ENCODE data around the gene CGB1.
"Not testable (repeated sequence)": the region's sequence is repeated elsewhere in the genome, so short reads cannot be mapped to it uniquely, and the experiment has no call there.

CGB1 gene

GRCh38 chr19:49036815-49037214 is at the start of gene CGB1:
TSS of gene CGB1 (minus strand) at chr19:49036895. CDS start at chr19:49036711, 184 bp downstream.
- not testable (repeated sequence) for H3K4me3 ChIP-seq (ENCODE audit: low read length); H3K27me3 ChIP-seq (ENCODE audit: insufficient read depth, low read length); H3K9me3 ChIP-seq (ENCODE audit: insufficient read depth, low read depth, low read length); H3K27ac ChIP-seq (ENCODE audit: low read length); H3K36me3 ChIP-seq (ENCODE audit: insufficient read depth, low read depth, low read length); H3K4me1 ChIP-seq (ENCODE audit: insufficient read depth, low read length); H3K9ac ChIP-seq (ENCODE audit: low read depth, low read length)

GRCh38 chr19:49086296-49086695 is 49.6 kb upstream of the CGB1 start:
- Histone ChIP-seq H3K4me1 (ENCODE audit: insufficient read depth, low read length) (no peaks in the 10 kb centered on the region), H3K27me3 (ENCODE audit: insufficient read depth, low read length) (no peaks in the 10 kb centered on the region), H3K36me3 (ENCODE audit: insufficient read depth, low read depth, low read length) (peaks cover 49% of the 10 kb centered on the region), H3K27ac (ENCODE audit: low read length) (peak overlapping the region; percentile 16), H3K9me3 (ENCODE audit: insufficient read depth, low read depth, low read length) (no peaks in the 10 kb centered on the region), H3K4me3 (ENCODE audit: low read length) (peak overlapping the region; percentile 84), H3K9ac (ENCODE audit: low read depth, low read length) (peak overlapping the region; percentile 85)

DNA sequence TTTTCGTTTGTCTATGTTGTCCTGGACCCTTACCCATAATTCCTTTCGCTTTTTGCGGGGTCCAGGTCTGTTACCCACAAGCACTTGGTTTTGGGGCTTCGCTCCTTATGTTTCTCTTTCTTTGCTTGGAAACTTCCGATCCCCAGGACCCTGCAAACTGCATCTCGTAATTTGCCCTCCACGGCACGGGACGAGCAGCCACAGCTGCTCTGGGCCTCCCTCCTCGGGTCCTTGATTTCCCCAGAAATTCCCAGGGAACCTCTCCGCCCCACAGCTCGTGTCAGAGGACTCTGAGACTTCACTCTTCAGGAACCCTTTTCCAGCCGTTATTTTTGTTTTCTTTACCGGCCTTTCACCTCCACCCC is 49.2 kb upstream of the CGB1 start:
- no peaks in the 10 kb centered on the region for H3K9me3 ChIP-seq (ENCODE audit: insufficient read depth, low read depth, low read length)
- H3K27me3 ChIP-seq (ENCODE audit: insufficient read depth, low read length), result no peaks in the 10 kb centered on the region
- H3K9ac ChIP-seq (ENCODE audit: low read depth, low read length), result peak overlapping the region; percentile 85
- H3K4me1 ChIP-seq (ENCODE audit: insufficient read depth, low read length), result no peaks in the 10 kb centered on the region
- peak overlapping the region; percentile 84 for H3K4me3 ChIP-seq (ENCODE audit: low read length)
- peak overlapping the region; percentile 68 for H3K27ac ChIP-seq (ENCODE audit: low read length)
- H3K36me3 ChIP-seq (ENCODE audit: insufficient read depth, low read depth, low read length), result peaks cover 44% of the 10 kb centered on the region

DNA sequence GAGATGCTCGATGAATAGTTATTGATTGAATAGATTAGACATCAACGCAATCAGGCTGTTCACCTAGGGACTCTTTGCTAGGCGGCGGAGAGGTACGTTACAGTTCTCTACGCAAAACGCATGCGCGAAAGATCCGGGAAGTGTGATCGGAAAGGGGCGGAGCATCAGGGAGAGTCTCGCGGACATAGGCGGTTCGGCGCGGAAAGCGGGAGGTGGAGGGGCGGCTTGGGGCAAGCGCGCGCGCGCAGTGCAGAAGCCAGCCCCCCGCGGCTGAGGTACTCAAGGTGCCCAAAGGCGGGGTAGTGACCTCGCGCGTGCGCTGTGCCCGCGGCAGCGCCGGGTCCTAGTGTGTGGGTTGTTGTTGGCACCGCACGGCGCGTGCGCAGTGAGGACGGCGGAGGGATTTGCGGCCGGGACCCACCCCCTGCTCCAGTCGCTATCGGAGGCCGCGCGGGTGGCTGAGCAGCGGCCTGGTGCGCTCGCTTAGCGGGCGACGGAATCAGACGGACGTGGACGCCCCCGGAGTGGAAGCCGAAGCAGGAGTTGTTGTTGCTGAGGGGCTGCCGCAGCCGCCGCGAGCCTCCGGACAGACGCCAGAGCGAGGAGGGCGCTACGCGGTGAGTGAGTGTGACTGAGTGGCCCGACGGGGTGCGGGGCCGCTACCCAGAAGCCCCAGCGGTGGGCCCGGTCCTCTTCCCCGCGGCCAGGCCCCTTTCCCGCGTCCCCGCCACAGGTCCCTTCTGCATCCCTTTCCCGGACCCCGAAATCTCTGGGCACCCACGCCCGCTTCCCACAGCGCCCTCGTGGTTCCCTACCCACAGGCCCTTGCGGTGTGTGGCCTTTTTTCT is 48.5 kb upstream of the CGB1 start, which contains the start of gene SNRNP70:
Gene SNRNP70 (plus strand): TSS at position 432 of the 848 bp plus-strand sequence. CDS start 964 bp downstream, outside the sequence.
- no peaks in the 10 kb centered on the region for H3K4me1 ChIP-seq (ENCODE audit: insufficient read depth, low read length)
- H3K27ac ChIP-seq (ENCODE audit: low read length), result peak within 1 kb of the TSS; percentile 68
- no peaks in the 10 kb centered on the region for H3K9me3 ChIP-seq (ENCODE audit: insufficient read depth, low read depth, low read length)
- H3K36me3 ChIP-seq (ENCODE audit: insufficient read depth, low read depth, low read length), result peaks cover 38% of the 10 kb centered on the region
- peak within 1 kb of the TSS; percentile 84 for H3K4me3 ChIP-seq (ENCODE audit: low read length)
- no peaks in the 10 kb centered on the region for H3K27me3 ChIP-seq (ENCODE audit: insufficient read depth, low read length)
- peak within 1 kb of the TSS; percentile 85 for H3K9ac ChIP-seq (ENCODE audit: low read depth, low read length)

GRCh38 chr19:49084206-49085019 is 47.7 kb upstream of the CGB1 start:
- Histone ChIP-seq H3K4me1 (ENCODE audit: insufficient read depth, low read length) (no peaks in the 10 kb centered on the region), H3K9ac (ENCODE audit: low read depth, low read length) (peak overlapping the region; percentile 85; the same call in 1 of the 2 replicates), H3K27ac (ENCODE audit: low read length) (no peak overlapping the region), H3K27me3 (ENCODE audit: insufficient read depth, low read length) (no peaks in the 10 kb centered on the region), H3K9me3 (ENCODE audit: insufficient read depth, low read depth, low read length) (no peaks in the 10 kb centered on the region), H3K36me3 (ENCODE audit: insufficient read depth, low read depth, low read length) (peaks cover 30% of the 10 kb centered on the region), H3K4me3 (ENCODE audit: low read length) (peak overlapping the region; percentile 84)

GRCh38 chr19:49081273-49081672 is 44.6 kb upstream of the CGB1 start:
- Histone ChIP-seq H3K4me3 (ENCODE audit: low read length) (no peak overlapping the region), H3K27ac (ENCODE audit: low read length) (no peak overlapping the region), H3K4me1 (ENCODE audit: insufficient read depth, low read length) (no peaks in the 10 kb centered on the region), H3K36me3 (ENCODE audit: insufficient read depth, low read depth, low read length) (peaks cover 1% of the 10 kb centered on the region; the same call in 1 of the 2 replicates), H3K9ac (ENCODE audit: low read depth, low read length) (no peak overlapping the region), H3K9me3 (ENCODE audit: insufficient read depth, low read depth, low read length) (no peaks in the 10 kb centered on the region), H3K27me3 (ENCODE audit: insufficient read depth, low read length) (no peaks in the 10 kb centered on the region)

GRCh38 chr19:49080392-49080791 is 43.7 kb upstream of the CGB1 start:
- Histone ChIP-seq H3K27ac (ENCODE audit: low read length) (no peak overlapping the region), H3K4me1 (ENCODE audit: insufficient read depth, low read length) (no peaks in the 10 kb centered on the region), H3K36me3 (ENCODE audit: insufficient read depth, low read depth, low read length) (no peaks in the 10 kb centered on the region), H3K4me3 (ENCODE audit: low read length) (no peak overlapping the region), H3K9me3 (ENCODE audit: insufficient read depth, low read depth, low read length) (no peaks in the 10 kb centered on the region), H3K27me3 (ENCODE audit: insufficient read depth, low read length) (no peaks in the 10 kb centered on the region; the same call in 1 of the 2 replicates), H3K9ac (ENCODE audit: low read depth, low read length) (no peak overlapping the region)

- not testable (repeated sequence) for H3K4me1 ChIP-seq (ENCODE audit: insufficient read depth, low read length); H3K36me3 ChIP-seq (ENCODE audit: insufficient read depth, low read depth, low read length); H3K9ac ChIP-seq (ENCODE audit: low read depth, low read length); H3K9me3 ChIP-seq (ENCODE audit: insufficient read depth, low read depth, low read length); H3K27ac ChIP-seq (ENCODE audit: low read length); H3K4me3 ChIP-seq (ENCODE audit: low read length)
- H3K27me3 ChIP-seq (ENCODE audit: insufficient read depth, low read length), result peaks cover 45% of the 10 kb centered on the region
These were observed 38.2 kb upstream of the CGB1 start for GRCh38 chr19:49074869-49075268.

DNA sequence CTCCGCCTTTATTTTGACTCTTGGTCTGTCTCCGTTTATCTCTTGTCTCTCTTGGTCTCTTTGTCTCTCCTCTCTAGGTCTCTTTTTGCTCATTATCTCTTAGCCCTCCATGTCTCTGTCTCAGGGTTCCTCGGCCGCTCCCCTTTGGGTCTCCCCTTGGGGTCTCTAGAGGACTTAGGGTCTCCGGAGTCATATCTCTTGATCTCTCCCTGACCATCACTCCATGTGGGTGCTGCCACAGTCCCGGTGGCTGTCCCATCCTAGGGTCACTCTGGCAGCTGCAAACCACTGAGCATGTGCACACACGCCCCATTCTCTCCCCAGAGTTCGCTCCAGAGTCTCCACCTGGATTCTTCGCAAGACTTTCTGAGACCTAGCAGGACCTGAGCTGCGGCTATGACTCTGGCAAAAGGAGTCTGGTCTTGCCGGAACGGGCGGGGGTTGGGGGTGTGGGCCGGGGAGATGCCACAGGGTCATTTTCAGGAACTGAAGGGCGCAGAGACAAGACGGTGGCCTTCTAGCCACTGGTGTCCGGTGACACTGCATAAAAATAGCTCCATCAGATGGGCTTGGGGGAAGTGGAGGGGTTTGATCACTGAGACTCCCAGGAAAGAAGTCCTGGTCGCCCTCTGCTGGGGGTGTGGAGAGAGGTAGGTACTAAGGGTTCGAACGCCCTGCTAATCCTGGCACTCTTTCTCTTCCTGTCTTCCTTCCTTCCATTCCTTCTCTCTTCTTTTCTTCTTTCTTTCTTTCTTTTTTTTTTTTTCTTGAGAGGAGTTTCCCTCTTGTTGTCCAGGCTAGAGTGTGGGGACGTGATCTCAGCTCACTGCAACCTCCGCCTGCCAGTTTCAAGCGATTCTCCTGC is 37.1 kb upstream of the CGB1 start:
- no peaks in the 10 kb centered on the region for H3K4me1 ChIP-seq (ENCODE audit: insufficient read depth, low read length)
- H3K9ac ChIP-seq (ENCODE audit: low read depth, low read length), result no peak overlapping the region
- H3K4me3 ChIP-seq (ENCODE audit: low read length), result no peak overlapping the region
- H3K27me3 ChIP-seq (ENCODE audit: insufficient read depth, low read length), result peaks cover 57% of the 10 kb centered on the region
- H3K27ac ChIP-seq (ENCODE audit: low read length), result no peak overlapping the region
- H3K36me3 ChIP-seq (ENCODE audit: insufficient read depth, low read depth, low read length), result no peaks in the 10 kb centered on the region
- H3K9me3 ChIP-seq (ENCODE audit: insufficient read depth, low read depth, low read length), result no peaks in the 10 kb centered on the region

DNA sequence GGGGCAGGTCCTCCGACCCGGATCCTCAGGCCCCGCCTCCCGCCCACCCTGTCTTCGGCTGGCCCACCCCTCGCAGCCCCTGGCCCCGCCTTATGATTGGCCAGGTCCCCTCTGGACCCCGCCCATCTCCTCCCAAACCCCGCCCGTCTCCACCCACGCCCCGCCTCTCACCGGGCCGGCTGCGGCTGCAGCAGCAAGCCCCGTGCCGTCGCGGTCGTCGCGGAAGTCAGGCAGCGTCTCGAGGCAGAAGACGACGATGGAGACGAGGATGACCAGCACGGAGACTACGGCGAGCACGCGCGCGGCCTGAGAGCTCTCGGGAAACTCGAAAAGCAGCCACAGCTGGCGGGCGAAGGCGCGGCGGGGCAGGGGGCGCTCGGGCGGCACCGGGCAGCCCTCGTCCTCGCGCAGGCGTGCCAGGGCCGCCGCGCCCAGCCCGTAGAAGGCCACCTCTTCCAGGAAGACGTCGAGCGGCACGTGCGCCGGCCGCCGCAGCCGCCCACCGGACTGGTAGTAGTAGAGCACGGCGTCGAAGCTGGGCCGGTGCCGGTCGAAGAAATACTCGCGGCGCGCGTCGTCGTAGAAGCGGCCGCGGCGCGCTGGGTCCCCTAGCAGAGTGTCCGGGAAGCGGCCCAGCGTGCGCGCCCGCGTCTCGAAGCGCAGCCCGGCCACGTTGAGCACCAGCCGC is 35.3 kb upstream of the CGB1 start:
- no peaks in the 10 kb centered on the region for H3K36me3 ChIP-seq (ENCODE audit: insufficient read depth, low read depth, low read length)
- H3K4me3 ChIP-seq (ENCODE audit: low read length), result no peak overlapping the region
- no peaks in the 10 kb centered on the region for H3K9me3 ChIP-seq (ENCODE audit: insufficient read depth, low read depth, low read length)
- H3K4me1 ChIP-seq (ENCODE audit: insufficient read depth, low read length), result no peaks in the 10 kb centered on the region
- no peak overlapping the region for H3K9ac ChIP-seq (ENCODE audit: low read depth, low read length)
- H3K27ac ChIP-seq (ENCODE audit: low read length), result no peak overlapping the region
- peaks cover 72% of the 10 kb centered on the region for H3K27me3 ChIP-seq (ENCODE audit: insufficient read depth, low read length)

- H3K36me3 ChIP-seq (ENCODE audit: insufficient read depth, low read depth, low read length), result no peaks in the 10 kb centered on the region
- no peak overlapping the region for H3K27ac ChIP-seq (ENCODE audit: low read length)
- peaks cover 11% of the 10 kb centered on the region for H3K4me1 ChIP-seq (ENCODE audit: insufficient read depth, low read length)
- peaks cover 88% of the 10 kb centered on the region for H3K27me3 ChIP-seq (ENCODE audit: insufficient read depth, low read length)
- H3K9me3 ChIP-seq (ENCODE audit: insufficient read depth, low read depth, low read length), result no peaks in the 10 kb centered on the region
- no peak overlapping the region for H3K4me3 ChIP-seq (ENCODE audit: low read length)
- H3K9ac ChIP-seq (ENCODE audit: low read depth, low read length), result no peak overlapping the region
These were observed 33.7 kb upstream of the CGB1 start for GRCh38 chr19:49070416-49070815.

Measured in iPS-20b (cell line).